ENCODE results near the gene HIVEP3.

DNA sequence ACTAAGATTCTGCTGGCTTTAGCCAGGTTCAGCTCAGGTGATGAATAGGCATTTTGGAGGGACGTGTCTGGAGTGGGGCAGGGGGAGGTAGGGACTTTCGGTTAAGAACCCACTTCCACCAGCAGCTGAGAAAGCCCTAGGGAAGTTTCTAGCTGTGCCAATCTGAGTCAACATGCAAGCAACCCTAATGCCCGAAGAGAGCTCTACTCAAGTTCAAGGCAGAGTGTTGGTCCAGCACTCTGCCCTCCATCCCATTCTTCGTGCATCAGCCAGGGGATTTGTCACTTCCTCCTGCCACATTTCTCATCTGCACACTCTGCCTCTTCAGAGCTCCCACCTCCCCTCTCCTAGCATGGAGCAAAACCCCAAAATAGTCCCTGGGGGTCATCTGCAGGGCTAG lies 208.8 kb downstream of the HIVEP3 start:
- no peak for TF ChIP-seq EZH2 (IDR thresholded peaks at IDR 0.05)
- TF ChIP-seq, protein P1, sequence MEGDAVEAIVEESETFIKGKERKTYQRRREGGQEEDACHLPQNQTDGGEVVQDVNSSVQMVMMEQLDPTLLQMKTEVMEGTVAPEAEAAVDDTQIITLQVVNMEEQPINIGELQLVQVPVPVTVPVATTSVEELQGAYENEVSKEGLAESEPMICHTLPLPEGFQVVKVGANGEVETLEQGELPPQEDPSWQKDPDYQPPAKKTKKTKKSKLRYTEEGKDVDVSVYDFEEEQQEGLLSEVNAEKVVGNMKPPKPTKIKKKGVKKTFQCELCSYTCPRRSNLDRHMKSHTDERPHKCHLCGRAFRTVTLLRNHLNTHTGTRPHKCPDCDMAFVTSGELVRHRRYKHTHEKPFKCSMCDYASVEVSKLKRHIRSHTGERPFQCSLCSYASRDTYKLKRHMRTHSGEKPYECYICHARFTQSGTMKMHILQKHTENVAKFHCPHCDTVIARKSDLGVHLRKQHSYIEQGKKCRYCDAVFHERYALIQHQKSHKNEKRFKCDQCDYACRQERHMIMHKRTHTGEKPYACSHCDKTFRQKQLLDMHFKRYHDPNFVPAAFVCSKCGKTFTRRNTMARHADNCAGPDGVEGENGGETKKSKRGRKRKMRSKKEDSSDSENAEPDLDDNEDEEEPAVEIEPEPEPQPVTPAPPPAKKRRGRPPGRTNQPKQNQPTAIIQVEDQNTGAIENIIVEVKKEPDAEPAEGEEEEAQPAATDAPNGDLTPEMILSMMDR (IDR thresholded peaks at IDR 0.05): no peak
